Measurements from ENCODE around the gene ADGB. TPM values are rescaled to one million over a fixed set of nuclear protein-coding genes. Genes with fewer than 3 reads are reported as not detected.

ADGB gene
- total RNA-seq, 2 experiments from 2014 or later = not detected

DNA sequence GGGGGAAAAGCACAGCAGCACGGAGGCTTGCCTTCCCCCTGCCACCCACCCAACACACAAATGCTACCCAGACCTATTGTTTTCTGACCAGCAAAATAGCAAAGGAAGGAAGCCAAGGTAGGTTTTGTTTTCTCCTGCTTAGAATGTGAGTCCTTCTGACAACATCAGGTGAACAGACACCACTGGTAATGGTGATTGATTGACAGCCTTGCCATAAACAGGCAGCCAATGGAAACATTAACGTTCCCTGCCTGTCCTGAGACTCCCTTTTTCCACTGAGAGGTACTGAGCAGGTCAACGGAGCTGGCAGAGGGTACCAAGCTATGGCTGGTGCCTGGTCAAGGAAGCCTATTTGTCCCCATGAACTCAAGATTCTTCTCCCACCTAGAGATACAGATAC lies 234.4 kb downstream of the ADGB start:
- intact Hi-C loops (cut with DNase I, micrococcal nuclease) = no loop called here
- Histone ChIP-seq H3K4me3 (ENCODE audit: low read length) (no peak overlapping the region), H3K4me1 (ENCODE audit: insufficient read depth, low read length) (no peaks in the 10 kb centered on the region), H3K36me3 (ENCODE audit: insufficient read depth, low read length) (no peaks in the 10 kb centered on the region), H3K9me3 (ENCODE audit: control insufficient read depth in 1 of 2, insufficient read depth in 1 of 2, low read length in 2 of 2) (no peaks in the 10 kb centered on the region), H3K27ac (ENCODE audit: low read depth in 1 of 2, low read length in 2 of 2) (no peak overlapping the region), H3K27me3 (ENCODE audit: control insufficient read depth in 1 of 2, insufficient read depth in 2 of 2, low read length in 2 of 2) (no peaks in the 10 kb centered on the region)
- Mint-ChIP-seq H3K4me3 (no peak overlapping the region), H3K27me3 (no peaks in the 10 kb centered on the region), H3K9me3 (no peaks in the 10 kb centered on the region), H3K36me3 (ENCODE audit: low read depth) (no peaks in the 10 kb centered on the region), H3K4me1 (ENCODE audit: low read depth) (no peaks in the 10 kb centered on the region), H3K27ac (no peak overlapping the region)
- ChIA-PET POLR2A (no interaction called here), CTCF (no interaction called here)
- ATAC-seq (ENCODE audit: poor library complexity) (no peak), DNase-seq (no peak)
- TF ChIP-seq, protein P1, sequence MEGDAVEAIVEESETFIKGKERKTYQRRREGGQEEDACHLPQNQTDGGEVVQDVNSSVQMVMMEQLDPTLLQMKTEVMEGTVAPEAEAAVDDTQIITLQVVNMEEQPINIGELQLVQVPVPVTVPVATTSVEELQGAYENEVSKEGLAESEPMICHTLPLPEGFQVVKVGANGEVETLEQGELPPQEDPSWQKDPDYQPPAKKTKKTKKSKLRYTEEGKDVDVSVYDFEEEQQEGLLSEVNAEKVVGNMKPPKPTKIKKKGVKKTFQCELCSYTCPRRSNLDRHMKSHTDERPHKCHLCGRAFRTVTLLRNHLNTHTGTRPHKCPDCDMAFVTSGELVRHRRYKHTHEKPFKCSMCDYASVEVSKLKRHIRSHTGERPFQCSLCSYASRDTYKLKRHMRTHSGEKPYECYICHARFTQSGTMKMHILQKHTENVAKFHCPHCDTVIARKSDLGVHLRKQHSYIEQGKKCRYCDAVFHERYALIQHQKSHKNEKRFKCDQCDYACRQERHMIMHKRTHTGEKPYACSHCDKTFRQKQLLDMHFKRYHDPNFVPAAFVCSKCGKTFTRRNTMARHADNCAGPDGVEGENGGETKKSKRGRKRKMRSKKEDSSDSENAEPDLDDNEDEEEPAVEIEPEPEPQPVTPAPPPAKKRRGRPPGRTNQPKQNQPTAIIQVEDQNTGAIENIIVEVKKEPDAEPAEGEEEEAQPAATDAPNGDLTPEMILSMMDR (IDR thresholded peaks at IDR 0.05) = no peak

- Histone ChIP-seq H3K36me3 (ENCODE audit: insufficient read depth, low read length) (no peaks in the 10 kb centered on the region), H3K9me3 (ENCODE audit: control insufficient read depth in 1 of 2, insufficient read depth in 1 of 2, low read length in 2 of 2) (peaks cover 0 to 4% of the 10 kb centered on the region in 2 experiments), H3K27me3 (ENCODE audit: control insufficient read depth in 1 of 2, insufficient read depth in 2 of 2, low read length in 2 of 2) (no peaks in the 10 kb centered on the region), H3K4me1 (ENCODE audit: insufficient read depth, low read length) (no peaks in the 10 kb centered on the region), H3K27ac (ENCODE audit: low read depth in 1 of 2, low read length in 2 of 2) (no peak overlapping the region), H3K4me3 (ENCODE audit: low read length) (no peak overlapping the region)
- H3K4me3 Mint-ChIP-seq = no peak overlapping the region
- CTCF ChIA-PET = no interaction called here
- no peaks in the 10 kb centered on the region for H3K9me3 Mint-ChIP-seq
- intact Hi-C loops (cut with DNase I, micrococcal nuclease) = no loop called here
- TF ChIP-seq, protein P1 (IDR thresholded peaks at IDR 0.05) = no peak
- H3K36me3 Mint-ChIP-seq (ENCODE audit: low read depth) = no peaks in the 10 kb centered on the region
- ATAC-seq (ENCODE audit: poor library complexity) (no peak), DNase-seq (no peak)
- H3K27ac Mint-ChIP-seq = no peak overlapping the region
- POLR2A ChIA-PET = no interaction called here
- H3K4me1 Mint-ChIP-seq (ENCODE audit: low read depth) = no peaks in the 10 kb centered on the region
- H3K27me3 Mint-ChIP-seq = no peaks in the 10 kb centered on the region
These were observed 241.4 kb downstream of the ADGB start for GRCh38 chr6:146840216-146840615.

- ChIA-PET CTCF (no interaction called here), POLR2A (no interaction called here)
- no peak overlapping the region for H3K4me3 Mint-ChIP-seq
- no peaks in the 10 kb centered on the region for H3K27me3 Mint-ChIP-seq
- Histone ChIP-seq H3K9me3 (ENCODE audit: control insufficient read depth in 1 of 2, insufficient read depth in 1 of 2, low read length in 2 of 2) (peaks cover 0 to 5% of the 10 kb centered on the region in 2 experiments), H3K27me3 (ENCODE audit: control insufficient read depth in 1 of 2, insufficient read depth in 2 of 2, low read length in 2 of 2) (no peaks in the 10 kb centered on the region), H3K4me1 (ENCODE audit: insufficient read depth, low read length) (no peaks in the 10 kb centered on the region), H3K36me3 (ENCODE audit: insufficient read depth, low read length) (no peaks in the 10 kb centered on the region), H3K27ac (ENCODE audit: low read depth in 1 of 2, low read length in 2 of 2) (no peak overlapping the region), H3K4me3 (ENCODE audit: low read length) (no peak overlapping the region)
- intact Hi-C loops (cut with DNase I, micrococcal nuclease) = no loop called here
- TF ChIP-seq, protein P1 (IDR thresholded peaks at IDR 0.05) = no peak
- DNase-seq = no peak
- no peaks in the 10 kb centered on the region for H3K4me1 Mint-ChIP-seq (ENCODE audit: low read depth)
- H3K36me3 Mint-ChIP-seq (ENCODE audit: low read depth) = no peaks in the 10 kb centered on the region
- no peaks in the 10 kb centered on the region for H3K9me3 Mint-ChIP-seq
- H3K27ac Mint-ChIP-seq = no peak overlapping the region
- no peak for ATAC-seq (ENCODE audit: poor library complexity)
These were observed 241.9 kb downstream of the ADGB start for GRCh38 chr6:146840641-146841040.
